ENCODE results near the gene IFT80. TPM values are rescaled to one million over a fixed set of nuclear protein-coding genes. Genes with fewer than 3 reads are reported as not detected.

Gene IFT80
- total RNA-seq, 1 donor from 2014 or later: 35.2 TPM

DNA sequence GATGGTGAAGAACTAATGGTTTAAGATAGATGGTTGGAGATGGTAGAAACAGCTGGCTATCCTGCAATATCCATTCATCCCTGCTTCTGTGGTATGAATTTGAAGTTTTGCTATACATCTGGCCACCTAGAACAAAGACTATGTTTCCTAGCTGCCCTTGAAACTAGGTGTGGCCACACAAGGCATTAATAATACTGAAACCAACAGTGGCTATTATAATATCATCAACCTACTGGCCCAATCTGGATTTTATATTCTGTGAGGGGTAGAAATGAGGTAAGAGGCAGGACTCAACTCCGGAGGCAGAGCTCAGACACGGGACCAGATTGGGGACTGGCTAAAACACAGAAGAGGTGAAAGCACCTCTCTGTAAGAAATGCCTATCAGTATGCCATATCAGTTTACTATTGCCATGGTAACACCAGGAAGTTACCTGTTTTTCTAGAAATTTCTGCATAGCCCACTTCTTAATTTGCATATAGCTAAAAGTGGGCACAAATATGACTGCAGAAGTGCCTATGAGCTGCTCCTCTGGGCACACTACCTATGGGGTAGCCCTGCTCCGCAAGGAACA, 8.4 kb downstream of the IFT80 start:
- no peaks in the 10 kb centered on the region for H3K9me3 Mint-ChIP-seq
- peaks cover 6% of the 10 kb centered on the region for H3K4me1 Mint-ChIP-seq
- TF ChIP-seq, protein P1, sequence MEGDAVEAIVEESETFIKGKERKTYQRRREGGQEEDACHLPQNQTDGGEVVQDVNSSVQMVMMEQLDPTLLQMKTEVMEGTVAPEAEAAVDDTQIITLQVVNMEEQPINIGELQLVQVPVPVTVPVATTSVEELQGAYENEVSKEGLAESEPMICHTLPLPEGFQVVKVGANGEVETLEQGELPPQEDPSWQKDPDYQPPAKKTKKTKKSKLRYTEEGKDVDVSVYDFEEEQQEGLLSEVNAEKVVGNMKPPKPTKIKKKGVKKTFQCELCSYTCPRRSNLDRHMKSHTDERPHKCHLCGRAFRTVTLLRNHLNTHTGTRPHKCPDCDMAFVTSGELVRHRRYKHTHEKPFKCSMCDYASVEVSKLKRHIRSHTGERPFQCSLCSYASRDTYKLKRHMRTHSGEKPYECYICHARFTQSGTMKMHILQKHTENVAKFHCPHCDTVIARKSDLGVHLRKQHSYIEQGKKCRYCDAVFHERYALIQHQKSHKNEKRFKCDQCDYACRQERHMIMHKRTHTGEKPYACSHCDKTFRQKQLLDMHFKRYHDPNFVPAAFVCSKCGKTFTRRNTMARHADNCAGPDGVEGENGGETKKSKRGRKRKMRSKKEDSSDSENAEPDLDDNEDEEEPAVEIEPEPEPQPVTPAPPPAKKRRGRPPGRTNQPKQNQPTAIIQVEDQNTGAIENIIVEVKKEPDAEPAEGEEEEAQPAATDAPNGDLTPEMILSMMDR (IDR thresholded peaks at IDR 0.05; ENCODE audit: unreplicated experiment): no peak
- peaks cover 2% of the 10 kb centered on the region for H3K36me3 Mint-ChIP-seq
- no peak overlapping the region for H3K27ac Mint-ChIP-seq
- H3K27me3 Mint-ChIP-seq (ENCODE audit: low read depth): no peaks in the 10 kb centered on the region
- no peak overlapping the region for H3K4me3 Mint-ChIP-seq
- no peak for DNase-seq (ENCODE audit: low spot score in 2 of 2, unreplicated experiment in 2 of 2)

DNA sequence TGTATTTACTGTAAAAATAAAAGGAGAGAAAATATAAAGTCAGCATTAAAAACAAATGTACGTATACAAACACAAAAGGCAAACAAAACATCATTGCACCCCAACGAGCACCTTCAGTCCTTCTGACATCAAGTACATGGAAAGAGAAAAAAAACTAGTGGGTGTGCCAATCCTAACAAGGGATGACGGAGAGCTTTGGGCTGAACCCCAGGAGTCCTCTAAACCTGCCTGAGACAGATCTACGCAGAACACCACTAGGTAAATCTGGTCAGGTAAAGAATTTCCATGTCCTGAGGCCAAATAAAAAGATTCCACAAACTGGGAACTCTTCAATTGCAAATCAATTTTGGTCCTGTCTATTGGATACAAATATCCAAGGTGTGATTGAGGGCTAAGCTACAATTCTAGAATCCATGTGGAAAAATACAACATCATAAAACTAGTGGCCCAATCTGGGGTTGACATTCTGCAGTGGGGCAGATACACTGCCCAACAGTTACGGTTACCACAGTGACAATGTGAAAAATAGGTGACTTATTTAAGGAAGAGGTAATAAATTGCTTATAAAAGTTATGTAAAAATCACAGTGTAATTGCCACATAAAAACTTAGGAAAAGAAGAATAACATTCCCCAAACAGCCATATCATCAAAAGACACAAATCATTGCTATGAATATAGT, 14.2 kb downstream of the IFT80 start:
- Mint-ChIP-seq H3K27ac (peak overlapping the region; percentile 80), H3K9me3 (no peaks in the 10 kb centered on the region), H3K4me1 (peaks cover 12% of the 10 kb centered on the region), H3K4me3 (no peak overlapping the region), H3K27me3 (ENCODE audit: low read depth) (no peaks in the 10 kb centered on the region), H3K36me3 (peaks cover under 1% of the 10 kb centered on the region)
- TF ChIP-seq, protein P1 (IDR thresholded peaks at IDR 0.05; ENCODE audit: unreplicated experiment): no peak
- no peak for DNase-seq (ENCODE audit: low spot score in 2 of 2, unreplicated experiment in 2 of 2)

DNA sequence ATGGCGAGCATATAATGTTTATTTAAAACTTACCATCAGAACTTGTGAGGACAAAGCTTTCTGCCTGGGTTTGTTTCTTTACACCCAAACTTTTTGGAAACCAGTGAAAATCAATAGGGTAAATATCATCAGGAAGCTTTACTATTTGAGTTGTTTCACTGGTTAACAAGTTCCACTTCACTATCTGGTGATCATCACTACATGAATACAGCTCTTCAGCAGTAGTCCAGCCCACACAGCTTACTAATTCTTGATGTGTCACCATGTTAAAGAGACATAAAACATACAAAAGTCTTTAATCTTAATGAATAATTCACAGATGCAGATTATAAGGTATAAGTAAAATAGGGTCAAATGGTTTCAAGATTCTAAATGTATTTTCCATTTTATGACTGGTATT, 17.6 kb downstream of the IFT80 start:
- Mint-ChIP-seq H3K27me3 (ENCODE audit: low read depth) (no peaks in the 10 kb centered on the region), H3K4me1 (peaks cover 10% of the 10 kb centered on the region), H3K9me3 (no peaks in the 10 kb centered on the region), H3K4me3 (no peak overlapping the region), H3K36me3 (no peaks in the 10 kb centered on the region), H3K27ac (no peak overlapping the region)
- TF ChIP-seq, protein P1 (IDR thresholded peaks at IDR 0.05; ENCODE audit: unreplicated experiment): no peak
- no peak for DNase-seq (ENCODE audit: low spot score in 2 of 2, unreplicated experiment in 2 of 2)

- Mint-ChIP-seq H3K27me3 (ENCODE audit: low read depth) (no peaks in the 10 kb centered on the region), H3K9me3 (no peaks in the 10 kb centered on the region), H3K36me3 (peaks cover 1% of the 10 kb centered on the region), H3K4me1 (no peaks in the 10 kb centered on the region), H3K27ac (no peak overlapping the region), H3K4me3 (no peak overlapping the region)
- TF ChIP-seq, protein P1 (IDR thresholded peaks at IDR 0.05; ENCODE audit: unreplicated experiment): no peak
- DNase-seq (ENCODE audit: low spot score in 2 of 2, unreplicated experiment in 2 of 2): no peak
Measured at GRCh38 chr3:160379628-160380214, 19.3 kb downstream of the IFT80 start.

GRCh38 chr3:160378331-160379109, 20.5 kb downstream of the IFT80 start:
- no peaks in the 10 kb centered on the region for H3K4me1 Mint-ChIP-seq
- no peaks in the 10 kb centered on the region for H3K27me3 Mint-ChIP-seq (ENCODE audit: low read depth)
- no peak for DNase-seq (ENCODE audit: low spot score in 2 of 2, unreplicated experiment in 2 of 2)
- H3K27ac Mint-ChIP-seq: no peak overlapping the region
- TF ChIP-seq, protein P1 (IDR thresholded peaks at IDR 0.05; ENCODE audit: unreplicated experiment): no peak
- H3K4me3 Mint-ChIP-seq: no peak overlapping the region
- peaks cover 13% of the 10 kb centered on the region for H3K36me3 Mint-ChIP-seq
- H3K9me3 Mint-ChIP-seq: no peaks in the 10 kb centered on the region
